HG03066 (cell line): Measurements from ENCODE around the gene KYNU.
"Not testable (repeated sequence)": the region's sequence is repeated elsewhere in the genome, so short reads cannot be mapped to it uniquely, and the experiment has no call there.

ENCODE experiments used
- ATAC-seq: cut with Tn5 transposase; IDR thresholded peaks from one replicate; pipeline ENCODE4 v1.9.1; 2021; ENCODE audit warnings: low read depth; ENCODE audit not compliant: unreplicated experiment

The KYNU gene

GRCh38 chr2:142870526-142870925, 6.9 kb upstream of the KYNU start:
- no peak for ATAC-seq

GRCh38 chr2:142871396-142871795, 6.1 kb upstream of the KYNU start:
- no peak for ATAC-seq

- no peak for ATAC-seq
Observed at GRCh38 chr2:142872882-142873724, 4.4 kb upstream of the KYNU start.

GRCh38 chr2:142873831-142874287, 3.6 kb upstream of the KYNU start:
- ATAC-seq, result no peak

- no peak for ATAC-seq
Observed at GRCh38 chr2:142874293-142874814, 3.1 kb upstream of the KYNU start.

GRCh38 chr2:142875010-142875409, 2.5 kb upstream of the KYNU start:
- ATAC-seq, result no peak

- no peak for ATAC-seq
Observed at GRCh38 chr2:142875652-142876051, 1.8 kb upstream of the KYNU start.

- no peak for ATAC-seq
Observed at GRCh38 chr2:142876423-142876822, 1.0 kb upstream of the KYNU start.

- ATAC-seq, result peak; percentile 40
Observed at GRCh38 chr2:142878031-142878678, 691 bp downstream of the KYNU start.

GRCh38 chr2:142879151-142879550, 1.7 kb downstream of the KYNU start:
- no peak for ATAC-seq

GRCh38 chr2:142880279-142880678, 2.8 kb downstream of the KYNU start:
- no peak for ATAC-seq

GRCh38 chr2:142881619-142882018, 4.2 kb downstream of the KYNU start:
- no peak for ATAC-seq

- not testable (repeated sequence) for ATAC-seq
Observed at GRCh38 chr2:142882500-142882899, 5.0 kb downstream of the KYNU start.

- no peak for ATAC-seq
Observed at GRCh38 chr2:142883526-142883925, 6.1 kb downstream of the KYNU start.

- no peak for ATAC-seq
Observed at GRCh38 chr2:142885543-142885942, 8.1 kb downstream of the KYNU start.

- peak; percentile 99 for ATAC-seq
Observed at GRCh38 chr2:142892715-142893114, 15.3 kb downstream of the KYNU start.

- ATAC-seq, result no peak
Observed at GRCh38 chr2:142893241-142893640, 15.8 kb downstream of the KYNU start.

GRCh38 chr2:142897807-142898206, 20.3 kb downstream of the KYNU start:
- ATAC-seq, result no peak

- ATAC-seq, result not testable (repeated sequence)
Observed at GRCh38 chr2:142900327-142900726, 22.9 kb downstream of the KYNU start.

GRCh38 chr2:142901780-142902179, 24.3 kb downstream of the KYNU start:
- ATAC-seq, result no peak

GRCh38 chr2:142903726-142904125, 26.3 kb downstream of the KYNU start:
- not testable (repeated sequence) for ATAC-seq

- no peak for ATAC-seq
Observed at GRCh38 chr2:142907653-142908052, 30.2 kb downstream of the KYNU start.
